NCI-H1092 treated with DMSO at 0.1 percent for 48 hours (cell line): ENCODE data around the gene LOXHD1.

Source experiments
- DNase-seq: peaks from one replicate; lab custom pipeline; 2025; lab: John Stamatoyannopoulos, UW

LOXHD1 gene

GRCh38 chr18:46657115-46657955 is at the start of gene LOXHD1:
Gene LOXHD1 (minus strand): TSS chr18:46657220. CDS start chr18:46657033, 187 bp downstream.
- no peak for DNase-seq

- no peak for DNase-seq
Observed at GRCh38 chr18:46705521-46705920, 48.5 kb upstream of the LOXHD1 start.

- no peak for DNase-seq
Observed at GRCh38 chr18:46704816-46705215, 47.8 kb upstream of the LOXHD1 start.

- no peak for DNase-seq
Observed at GRCh38 chr18:46704189-46704588, 47.2 kb upstream of the LOXHD1 start.

GRCh38 chr18:46702471-46702870 is 45.5 kb upstream of the LOXHD1 start:
- DNase-seq = no peak

- DNase-seq = no peak
Observed at GRCh38 chr18:46700066-46700824, 43.2 kb upstream of the LOXHD1 start.

- no peak for DNase-seq
Observed at GRCh38 chr18:46696702-46697101, 39.7 kb upstream of the LOXHD1 start.

GRCh38 chr18:46696268-46696667 is 39.2 kb upstream of the LOXHD1 start:
- DNase-seq = no peak

- no peak for DNase-seq
Observed at GRCh38 chr18:46693996-46694395, 37.0 kb upstream of the LOXHD1 start.

- no peak for DNase-seq
Observed at GRCh38 chr18:46688853-46689525, 32.0 kb upstream of the LOXHD1 start.

GRCh38 chr18:46686186-46686585 is 29.2 kb upstream of the LOXHD1 start:
- DNase-seq = no peak

GRCh38 chr18:46683252-46683651 is 26.2 kb upstream of the LOXHD1 start:
- no peak for DNase-seq

GRCh38 chr18:46680784-46681695 is 24.0 kb upstream of the LOXHD1 start:
- no peak for DNase-seq

- no peak for DNase-seq
Observed at GRCh38 chr18:46679846-46680598, 23.0 kb upstream of the LOXHD1 start.

- no peak for DNase-seq
Observed at GRCh38 chr18:46678785-46679399, 21.9 kb upstream of the LOXHD1 start.

GRCh38 chr18:46678041-46678440 is 21.0 kb upstream of the LOXHD1 start:
- no peak for DNase-seq

GRCh38 chr18:46677611-46678010 is 20.6 kb upstream of the LOXHD1 start:
- no peak for DNase-seq

- DNase-seq = no peak
Observed at GRCh38 chr18:46676182-46676835, 19.3 kb upstream of the LOXHD1 start.

- DNase-seq = no peak
Observed at GRCh38 chr18:46675112-46675511, 18.1 kb upstream of the LOXHD1 start.
